ENCODE results near the gene PDCD6IP.
"Not testable (repeated sequence)": the region's sequence is repeated elsewhere in the genome, so short reads cannot be mapped to it uniquely, and the experiment has no call there.

The PDCD6IP gene

GRCh38 chr3:33795856-33796536 lies 2.4 kb upstream of the PDCD6IP start:
- DNase-seq: no peak

GRCh38 chr3:33798113-33798417 lies 365 bp upstream of the PDCD6IP start:
- no peak for DNase-seq

GRCh38 chr3:33799202-33799551 lies 747 bp downstream of the PDCD6IP start:
- no peak for DNase-seq

- no peak for DNase-seq
Measured at GRCh38 chr3:33803252-33803651, 4.8 kb downstream of the PDCD6IP start.

GRCh38 chr3:33803894-33804526 lies 5.6 kb downstream of the PDCD6IP start:
- no peak for DNase-seq

- no peak for DNase-seq
Measured at GRCh38 chr3:33807191-33807590, 8.8 kb downstream of the PDCD6IP start.

- no peak for DNase-seq
Measured at GRCh38 chr3:33808559-33808958, 10.1 kb downstream of the PDCD6IP start.

- no peak for DNase-seq
Measured at GRCh38 chr3:33810545-33810944, 12.1 kb downstream of the PDCD6IP start.

GRCh38 chr3:33821989-33822388 lies 23.6 kb downstream of the PDCD6IP start:
- DNase-seq: no peak

GRCh38 chr3:33823821-33824220 lies 25.4 kb downstream of the PDCD6IP start:
- DNase-seq: no peak

- no peak for DNase-seq
Measured at GRCh38 chr3:33825111-33825510, 26.7 kb downstream of the PDCD6IP start.

GRCh38 chr3:33826206-33826605 lies 27.8 kb downstream of the PDCD6IP start:
- DNase-seq: no peak

GRCh38 chr3:33826688-33827087 lies 28.3 kb downstream of the PDCD6IP start:
- no peak for DNase-seq

GRCh38 chr3:33829720-33830119 lies 31.3 kb downstream of the PDCD6IP start:
- DNase-seq: no peak

GRCh38 chr3:33831053-33831452 lies 32.6 kb downstream of the PDCD6IP start:
- no peak for DNase-seq

- DNase-seq: no peak
Measured at GRCh38 chr3:33833408-33834095, 35.1 kb downstream of the PDCD6IP start.

GRCh38 chr3:33834096-33834453 lies 35.6 kb downstream of the PDCD6IP start:
- no peak for DNase-seq

GRCh38 chr3:33837182-33837581 lies 38.8 kb downstream of the PDCD6IP start:
- DNase-seq: not testable (repeated sequence)

GRCh38 chr3:33839283-33839682 lies 40.9 kb downstream of the PDCD6IP start:
- DNase-seq: no peak

- DNase-seq: no peak
Measured at GRCh38 chr3:33840179-33840578, 41.7 kb downstream of the PDCD6IP start.

GRCh38 chr3:33848624-33849347 lies 50.4 kb downstream of the PDCD6IP start:
- DNase-seq: no peak

GRCh38 chr3:33850599-33850998 lies 52.2 kb downstream of the PDCD6IP start:
- DNase-seq: not testable (repeated sequence)

GRCh38 chr3:33855407-33855806 lies 57.0 kb downstream of the PDCD6IP start:
- DNase-seq: not testable (repeated sequence)
